Measurements from ENCODE around the gene STXBP6. TPM values are rescaled to one million over a fixed set of nuclear protein-coding genes. Genes with fewer than 3 reads are reported as not detected.

Gene STXBP6
- total RNA-seq, 8 experiments from 2014 or later, result 1.0 to 13.2 (median 4.4) TPM

- 49 to 100% (median 93%) methylated on average over 1 to 6 of the region's 6 CpGs; no CpG with 5 or more reads in 1 of the 10 experiments for WGBS, 10 experiments
- no peaks in the 10 kb centered on the region for H3K4me1 ChIP-seq (replicated peaks in 1 of 2)
- in situ Hi-C loops (cut with MboI; ENCODE audit: low pct_unique_long_range_greater_than_20kb in 2 of 9, low sequenced_read_pairs in 9 of 9, unreplicated experiment in 9 of 9), result no loop called here
- no peak for ATAC-seq (replicated peaks in 6 of 8)
- no peak overlapping the region for H3K27ac ChIP-seq
- H3K4me3 ChIP-seq, result no peak overlapping the region
Measured at GRCh38 chr14:24909523-24910302, 140.2 kb downstream of the STXBP6 start.

- H3K27ac ChIP-seq, result no peak overlapping the region
- 42 to 100% (median 90%) methylated on average over 1 to 4 of the region's 4 CpGs for WGBS, 10 experiments
- in situ Hi-C loops (cut with MboI; ENCODE audit: low pct_unique_long_range_greater_than_20kb in 2 of 9, low sequenced_read_pairs in 9 of 9, unreplicated experiment in 9 of 9), result no loop called here
- no peaks in the 10 kb centered on the region for H3K4me1 ChIP-seq (replicated peaks in 1 of 2)
- H3K4me3 ChIP-seq, result no peak overlapping the region
- no peak for ATAC-seq (replicated peaks in 6 of 8)
Measured at GRCh38 chr14:24908592-24909236, 141.2 kb downstream of the STXBP6 start.

DNA sequence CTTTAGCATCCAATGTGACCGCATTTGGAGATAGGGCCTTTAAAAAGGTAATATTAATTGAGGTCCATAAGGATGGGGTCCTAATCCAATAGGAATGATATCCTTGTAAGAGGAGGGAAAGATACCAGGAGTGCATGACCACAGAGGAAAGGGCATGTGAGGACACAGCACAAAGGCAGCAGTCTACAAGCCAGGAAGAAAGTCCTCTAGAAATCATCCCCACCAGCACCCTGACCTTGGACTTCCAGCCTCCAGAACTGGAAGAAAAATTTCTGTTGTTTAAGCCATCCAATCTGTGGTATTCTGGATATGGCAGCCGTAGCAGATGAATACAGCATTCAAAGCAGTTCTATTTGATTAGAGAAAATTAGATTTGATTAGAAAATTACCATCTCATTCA, 145.4 kb downstream of the STXBP6 start:
- Histone ChIP-seq H3K4me1 (replicated peaks in 1 of 2) (no peaks in the 10 kb centered on the region), H3K4me3 (no peak overlapping the region), H3K27ac (no peak overlapping the region)
- in situ Hi-C loops (cut with MboI; ENCODE audit: low pct_unique_long_range_greater_than_20kb in 2 of 9, low sequenced_read_pairs in 9 of 9, unreplicated experiment in 9 of 9), result no loop called here
- WGBS, 10 experiments, result 43 to 100% (median 100%) methylated on average over 1 to 2 of the region's 2 CpGs; no CpG with 5 or more reads in 2 of the 10 experiments
- no peak for ATAC-seq (replicated peaks in 6 of 8)

- peaks cover 0 to 3% of the 10 kb centered on the region in 2 donors for H3K4me1 ChIP-seq (replicated peaks in 1 of 2)
- in situ Hi-C loops (cut with MboI; ENCODE audit: low pct_unique_long_range_greater_than_20kb in 2 of 9, low sequenced_read_pairs in 9 of 9, unreplicated experiment in 9 of 9), result no loop called here
- H3K27ac ChIP-seq, result no peak overlapping the region
- ATAC-seq (replicated peaks in 6 of 8), result peak in 2 of 8 experiments; percentile 47 to 82
- H3K4me3 ChIP-seq, result no peak overlapping the region
Measured at GRCh38 chr14:24903337-24903736, 146.6 kb downstream of the STXBP6 start.

DNA sequence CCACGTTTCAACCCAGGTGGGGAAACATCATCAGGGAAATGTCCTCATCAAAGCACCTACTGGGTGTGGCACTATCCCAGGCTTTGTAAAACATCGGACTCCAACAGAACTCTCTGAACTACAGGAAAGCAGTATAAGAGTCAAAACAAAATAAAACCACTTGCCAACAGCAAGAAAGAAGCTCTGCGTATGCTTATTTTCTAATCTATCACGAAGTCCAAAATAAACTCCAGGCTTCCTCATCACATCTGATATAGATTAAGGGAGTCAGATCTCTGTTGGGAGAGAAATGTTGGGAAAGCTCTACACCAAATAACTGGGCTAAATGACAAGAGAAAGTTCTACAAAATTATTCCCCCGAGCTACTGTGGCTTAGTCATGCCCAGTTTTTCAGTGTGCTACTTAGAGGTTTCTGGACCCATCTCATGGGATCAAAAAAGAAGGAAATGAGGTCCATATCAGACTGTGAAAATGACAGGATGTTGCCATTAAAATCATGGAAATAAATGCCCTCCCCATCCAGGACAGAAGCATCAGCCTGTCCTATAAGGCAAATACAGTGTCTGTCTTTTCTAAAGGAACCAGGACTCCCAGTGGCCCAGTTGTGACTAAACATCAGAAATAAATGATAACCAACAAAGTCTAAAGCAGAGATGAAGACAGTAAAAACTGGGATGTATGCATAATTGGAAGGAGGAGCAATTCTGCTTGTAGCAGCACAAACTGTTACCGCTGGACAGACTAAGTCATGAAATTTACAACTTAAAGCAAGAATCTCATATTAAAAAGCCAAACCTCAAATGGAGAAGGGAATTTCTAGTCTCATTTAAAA, 149.5 kb downstream of the STXBP6 start:
- in situ Hi-C loops (cut with MboI; ENCODE audit: low pct_unique_long_range_greater_than_20kb in 2 of 9, low sequenced_read_pairs in 9 of 9, unreplicated experiment in 9 of 9), result no loop called here
- H3K4me3 ChIP-seq, result no peak overlapping the region
- ATAC-seq (replicated peaks in 6 of 8), result peak in 3 of 8 experiments; percentile 38 to 67 (median 61)
- H3K27ac ChIP-seq, result no peak overlapping the region
- 12 to 96% (median 66%) methylated on average over 2 to 6 of the region's 6 CpGs for WGBS, 10 experiments
- peaks cover 0 to 3% of the 10 kb centered on the region in 2 donors for H3K4me1 ChIP-seq (replicated peaks in 1 of 2)

GRCh38 chr14:24897793-24898192, 152.2 kb downstream of the STXBP6 start:
- no peak for ATAC-seq (replicated peaks in 6 of 8)
- Histone ChIP-seq H3K4me3 (no peak overlapping the region), H3K4me1 (replicated peaks in 1 of 2) (peaks cover 0 to 3% of the 10 kb centered on the region in 2 donors), H3K27ac (no peak overlapping the region)
- in situ Hi-C loops (cut with MboI; ENCODE audit: low pct_unique_long_range_greater_than_20kb in 2 of 9, low sequenced_read_pairs in 9 of 9, unreplicated experiment in 9 of 9), result no loop called here
- WGBS, 10 experiments, result 50 to 100% (median 81%) methylated on average over 1 to 3 of the region's 3 CpGs; no CpG with 5 or more reads in 1 of the 10 experiments

- 43 to 83% (median 74%) methylated on average over 1 to 4 of the region's 4 CpGs; no CpG with 5 or more reads in 2 of the 10 experiments for WGBS, 10 experiments
- in situ Hi-C loops (cut with MboI; ENCODE audit: low pct_unique_long_range_greater_than_20kb in 2 of 9, low sequenced_read_pairs in 9 of 9, unreplicated experiment in 9 of 9), result no loop called here
- no peak for ATAC-seq (replicated peaks in 6 of 8)
- no peak overlapping the region for H3K4me3 ChIP-seq
- H3K4me1 ChIP-seq (replicated peaks in 1 of 2), result peaks cover 0 to 3% of the 10 kb centered on the region in 2 donors
- no peak overlapping the region for H3K27ac ChIP-seq
Measured at GRCh38 chr14:24895622-24896021, 154.3 kb downstream of the STXBP6 start.

- Histone ChIP-seq H3K4me3 (no peak overlapping the region), H3K27ac (no peak overlapping the region), H3K4me1 (replicated peaks in 1 of 2) (peaks cover 0 to 3% of the 10 kb centered on the region in 2 donors)
- in situ Hi-C loops (cut with MboI; ENCODE audit: low pct_unique_long_range_greater_than_20kb in 2 of 9, low sequenced_read_pairs in 9 of 9, unreplicated experiment in 9 of 9), result no loop called here
- ATAC-seq (replicated peaks in 6 of 8), result peak in 2 of 8 experiments; percentile 27 to 75
- 0 to 89% (median 55%) methylated on average over 1 to 4 of the region's 4 CpGs; no CpG with 5 or more reads in 2 of the 10 experiments for WGBS, 10 experiments
Measured at GRCh38 chr14:24895243-24895583, 154.7 kb downstream of the STXBP6 start.

DNA sequence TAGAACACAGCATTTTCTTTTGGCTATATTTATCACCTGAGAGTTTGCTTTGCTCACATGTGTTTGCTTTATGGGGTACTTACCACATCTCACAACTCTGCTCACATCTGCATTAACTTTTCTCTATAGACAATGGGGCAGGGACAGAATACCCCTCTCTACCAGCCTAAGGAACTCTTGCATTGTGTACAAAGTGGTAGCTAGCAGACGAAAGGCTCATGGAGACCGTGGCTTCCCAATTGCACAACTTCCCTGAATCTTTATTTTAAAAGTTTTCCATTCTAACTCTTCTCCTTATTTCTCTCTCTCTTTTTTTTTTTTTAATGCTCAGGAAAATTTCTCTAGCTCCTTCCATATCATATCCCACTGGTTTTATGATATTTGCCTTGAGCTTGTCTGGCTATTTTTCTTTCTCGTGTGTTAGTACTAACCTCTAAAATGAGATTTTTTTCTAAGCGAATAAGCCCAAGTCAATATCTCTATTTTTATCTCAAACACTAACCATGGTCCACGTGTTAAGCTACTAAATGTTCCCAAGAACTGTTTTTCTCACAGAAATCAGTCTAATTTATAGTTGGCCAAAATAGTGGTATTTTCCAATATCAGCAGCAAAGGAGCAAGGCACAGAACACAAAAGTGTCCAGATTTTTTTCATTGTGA, 155.2 kb downstream of the STXBP6 start:
- in situ Hi-C loops (cut with MboI; ENCODE audit: low pct_unique_long_range_greater_than_20kb in 2 of 9, low sequenced_read_pairs in 9 of 9, unreplicated experiment in 9 of 9), result no loop called here
- H3K4me3 ChIP-seq, result no peak overlapping the region
- no peak overlapping the region for H3K27ac ChIP-seq
- H3K4me1 ChIP-seq (replicated peaks in 1 of 2), result peaks cover 0 to 3% of the 10 kb centered on the region in 2 donors
- WGBS, 10 experiments, result 15 to 95% (median 71%) methylated on average over 2 to 5 of the region's 5 CpGs
- no peak for ATAC-seq (replicated peaks in 6 of 8)

GRCh38 chr14:24892497-24893051, 157.4 kb downstream of the STXBP6 start:
- in situ Hi-C loops (cut with MboI; ENCODE audit: low pct_unique_long_range_greater_than_20kb in 2 of 9, low sequenced_read_pairs in 9 of 9, unreplicated experiment in 9 of 9), result no loop called here
- Histone ChIP-seq H3K27ac (no peak overlapping the region), H3K4me3 (no peak overlapping the region), H3K4me1 (replicated peaks in 1 of 2) (no peaks in the 10 kb centered on the region)
- peak in 3 of 8 experiments; percentile 32 to 90 (median 70) for ATAC-seq (replicated peaks in 6 of 8)
- 0 to 80% (median 50%) methylated on average over 1 to 5 of the region's 6 CpGs; no CpG with 5 or more reads in 4 of the 10 experiments for WGBS, 10 experiments

- ATAC-seq (replicated peaks in 6 of 8), result no peak
- in situ Hi-C loops (cut with MboI; ENCODE audit: low pct_unique_long_range_greater_than_20kb in 2 of 9, low sequenced_read_pairs in 9 of 9, unreplicated experiment in 9 of 9), result no loop called here
- Histone ChIP-seq H3K4me3 (no peak overlapping the region), H3K27ac (no peak overlapping the region), H3K4me1 (replicated peaks in 1 of 2) (no peaks in the 10 kb centered on the region)
- WGBS, 10 experiments, result 11 to 88% (median 60%) methylated on average over 1 of the region's 1 CpG; no CpG with 5 or more reads in 1 of the 10 experiments
Measured at GRCh38 chr14:24891987-24892496, 157.9 kb downstream of the STXBP6 start.

GRCh38 chr14:24890716-24891115, 159.2 kb downstream of the STXBP6 start:
- no peak for ATAC-seq (replicated peaks in 6 of 8)
- in situ Hi-C loops (cut with MboI; ENCODE audit: low pct_unique_long_range_greater_than_20kb in 2 of 9, low sequenced_read_pairs in 9 of 9, unreplicated experiment in 9 of 9), result no loop called here
- Histone ChIP-seq H3K4me3 (no peak overlapping the region), H3K4me1 (replicated peaks in 1 of 2) (no peaks in the 10 kb centered on the region), H3K27ac (no peak overlapping the region)

Measured in motor neuron (in vitro differentiated cells).